ENCODE data around the gene PSAPL1. TPM values are rescaled to one million over a fixed set of nuclear protein-coding genes. Genes with fewer than 3 reads are reported as not detected.
A peak's percentile ranks its signal among the peaks of the same experiment; 100 is the strongest.

The PSAPL1 gene
- total RNA-seq, 1 experiment from 2014 or later: not detected

DNA sequence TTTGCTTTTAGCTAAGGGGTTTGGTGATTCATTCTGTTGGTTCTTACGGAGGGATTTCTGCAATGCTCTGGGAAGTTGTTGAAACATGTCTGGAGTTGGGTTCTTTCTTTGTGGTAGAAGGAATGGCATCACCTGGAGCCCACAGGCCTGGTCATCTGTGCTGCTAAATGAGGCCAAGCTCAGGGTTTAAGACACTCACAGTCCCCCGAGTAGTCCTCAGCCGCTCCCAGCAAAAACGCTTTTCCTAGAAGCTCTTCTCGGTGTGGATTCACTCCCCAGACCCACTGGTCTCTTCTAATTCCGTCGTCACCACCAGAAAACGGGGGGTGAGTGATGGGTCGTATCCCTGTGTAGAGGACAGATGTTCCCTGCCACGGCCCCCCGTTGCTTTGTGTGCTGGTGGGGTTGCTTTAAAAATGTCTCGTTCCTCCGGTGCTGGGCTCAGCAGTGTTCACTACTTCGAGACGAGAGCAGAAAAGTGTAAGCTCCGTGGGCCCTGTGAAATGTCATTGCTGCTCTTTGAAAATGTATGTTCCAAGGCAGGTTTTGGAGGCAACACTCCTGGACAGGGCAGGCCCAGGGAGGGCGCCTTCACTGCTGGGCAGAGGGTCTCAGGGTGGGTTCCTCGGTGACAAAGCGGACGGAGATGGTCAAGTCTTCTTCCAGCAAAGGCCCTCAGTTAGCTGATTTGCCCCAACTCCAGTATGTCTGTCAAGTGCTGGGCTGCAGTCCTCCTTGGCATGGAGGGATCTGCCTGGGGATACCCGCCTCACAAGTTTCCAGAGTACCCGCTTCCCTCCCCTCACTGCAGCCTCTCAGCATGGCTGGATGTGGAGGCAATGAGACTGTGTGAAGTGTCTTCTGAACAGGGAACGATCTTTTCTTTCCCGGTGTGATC lies 37.3 kb downstream of the PSAPL1 start:
- H3K36me3 Mint-ChIP-seq (ENCODE audit: insufficient read depth, unreplicated experiment): no peaks in the 10 kb centered on the region
- peaks cover 22% of the 10 kb centered on the region for H3K4me1 Mint-ChIP-seq (ENCODE audit: insufficient read depth, unreplicated experiment)
- POLR2A ChIA-PET: interaction anchor here (0.6 to 1.6 kb wide), 4 partner anchors 40 to 1213 kb away, joined by 3 to 5 read pairs (median 4); no protein-coding TSS in a partner anchor
- H3K9me3 Mint-ChIP-seq (ENCODE audit: unreplicated experiment): peaks cover 12% of the 10 kb centered on the region
- peak overlapping the region; percentile 15 for H3K4me3 Mint-ChIP-seq (ENCODE audit: unreplicated experiment)
- TF ChIP-seq, protein P1, sequence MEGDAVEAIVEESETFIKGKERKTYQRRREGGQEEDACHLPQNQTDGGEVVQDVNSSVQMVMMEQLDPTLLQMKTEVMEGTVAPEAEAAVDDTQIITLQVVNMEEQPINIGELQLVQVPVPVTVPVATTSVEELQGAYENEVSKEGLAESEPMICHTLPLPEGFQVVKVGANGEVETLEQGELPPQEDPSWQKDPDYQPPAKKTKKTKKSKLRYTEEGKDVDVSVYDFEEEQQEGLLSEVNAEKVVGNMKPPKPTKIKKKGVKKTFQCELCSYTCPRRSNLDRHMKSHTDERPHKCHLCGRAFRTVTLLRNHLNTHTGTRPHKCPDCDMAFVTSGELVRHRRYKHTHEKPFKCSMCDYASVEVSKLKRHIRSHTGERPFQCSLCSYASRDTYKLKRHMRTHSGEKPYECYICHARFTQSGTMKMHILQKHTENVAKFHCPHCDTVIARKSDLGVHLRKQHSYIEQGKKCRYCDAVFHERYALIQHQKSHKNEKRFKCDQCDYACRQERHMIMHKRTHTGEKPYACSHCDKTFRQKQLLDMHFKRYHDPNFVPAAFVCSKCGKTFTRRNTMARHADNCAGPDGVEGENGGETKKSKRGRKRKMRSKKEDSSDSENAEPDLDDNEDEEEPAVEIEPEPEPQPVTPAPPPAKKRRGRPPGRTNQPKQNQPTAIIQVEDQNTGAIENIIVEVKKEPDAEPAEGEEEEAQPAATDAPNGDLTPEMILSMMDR (IDR thresholded peaks at IDR 0.05; ENCODE audit: unreplicated experiment): no peak
- no TSS peak for BruUV-seq (replicated peaks)
- CTCF ChIA-PET: interaction anchor here (0.6 to 1.5 kb wide), 8 partner anchors 14 to 835 kb away, joined by 3 to 4 read pairs (median 3); no protein-coding TSS in a partner anchor
- peaks cover 17% of the 10 kb centered on the region for H3K27me3 Mint-ChIP-seq (ENCODE audit: insufficient read depth, unreplicated experiment)
- peak; percentile 79 for DNase-seq (ENCODE audit: unreplicated experiment)
- peak overlapping the region; percentile 76 for H3K27ac Mint-ChIP-seq (ENCODE audit: low read depth, unreplicated experiment)
- intact Hi-C loops (cut with micrococcal nuclease): no loop called here

DNA sequence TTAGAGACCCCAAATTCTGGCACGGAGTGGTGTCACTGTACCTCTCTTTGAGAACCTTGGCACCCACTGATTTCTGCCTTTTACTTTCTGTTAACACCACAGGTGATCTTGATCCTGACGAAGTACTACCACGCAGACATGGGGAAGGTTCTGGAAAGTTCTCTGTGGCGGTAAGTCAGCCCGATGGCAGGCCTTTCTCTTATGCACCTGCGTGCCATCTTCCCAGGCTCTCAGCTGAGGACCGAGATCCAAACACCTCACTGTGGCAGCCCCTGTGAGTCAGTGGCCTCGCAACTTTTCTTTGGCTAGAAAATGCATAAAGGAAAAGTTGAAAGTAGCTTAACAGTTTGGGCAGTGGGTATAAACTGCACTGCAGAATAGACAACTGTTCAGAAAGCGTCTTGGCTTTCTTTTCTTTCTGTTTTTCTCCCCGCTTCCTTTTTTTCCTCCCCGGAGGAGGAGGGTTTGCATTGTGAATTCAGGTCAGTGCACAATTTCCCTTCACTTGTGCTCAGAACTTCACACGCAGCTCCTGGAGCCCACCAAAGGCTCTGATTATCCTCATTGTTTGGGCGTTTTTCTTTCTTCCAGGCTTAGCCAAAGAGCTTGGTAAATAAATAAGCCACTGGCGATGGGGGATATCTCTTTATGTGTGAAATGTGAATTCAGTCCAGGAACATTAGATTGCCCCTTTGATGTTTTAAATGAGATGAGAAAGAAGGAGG lies 38.4 kb downstream of the PSAPL1 start:
- ChIA-PET CTCF (interaction anchor here (0.8 to 1.5 kb wide), 2 partner anchors 64 to 326 kb away, joined by 4 read pairs; no protein-coding TSS in a partner anchor), POLR2A (interaction anchor here (1.1 to 1.6 kb wide), 2 partner anchors 150 to 152 kb away, joined by 3 to 5 read pairs; no protein-coding TSS in a partner anchor)
- Mint-ChIP-seq H3K27me3 (ENCODE audit: insufficient read depth, unreplicated experiment) (peaks cover 14% of the 10 kb centered on the region), H3K36me3 (ENCODE audit: insufficient read depth, unreplicated experiment) (no peaks in the 10 kb centered on the region), H3K9me3 (ENCODE audit: unreplicated experiment) (peaks cover 12% of the 10 kb centered on the region), H3K4me1 (ENCODE audit: insufficient read depth, unreplicated experiment) (peaks cover 21% of the 10 kb centered on the region), H3K27ac (ENCODE audit: low read depth, unreplicated experiment) (peak overlapping the region; percentile 76), H3K4me3 (ENCODE audit: unreplicated experiment) (no peak overlapping the region)
- DNase-seq (ENCODE audit: unreplicated experiment): no peak
- intact Hi-C loops (cut with micrococcal nuclease): no loop called here
- TF ChIP-seq, protein P1 (IDR thresholded peaks at IDR 0.05; ENCODE audit: unreplicated experiment): no peak
- BruUV-seq (replicated peaks): no TSS peak

DNA sequence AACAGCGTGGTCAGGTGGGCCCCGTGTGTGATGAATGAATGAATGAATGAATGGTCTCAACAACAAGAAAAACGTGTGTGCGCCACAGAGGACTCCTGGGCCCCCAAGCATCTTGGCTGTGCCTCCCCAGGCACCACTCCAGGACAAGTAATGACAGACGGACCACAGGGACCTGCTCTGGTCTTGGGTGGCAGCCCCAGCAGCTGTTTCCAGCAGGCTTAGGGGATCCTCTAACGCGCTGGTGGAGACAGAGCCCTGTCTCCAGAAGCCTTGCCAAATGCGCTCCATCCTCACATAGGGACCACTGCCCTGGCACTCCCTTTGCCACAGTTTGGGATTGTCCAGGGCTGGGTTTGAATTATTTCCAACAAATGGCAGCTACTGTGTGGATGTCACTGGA lies 39.1 kb downstream of the PSAPL1 start:
- H3K27me3 Mint-ChIP-seq (ENCODE audit: insufficient read depth, unreplicated experiment): peaks cover 10% of the 10 kb centered on the region
- no TSS peak for BruUV-seq (replicated peaks)
- H3K36me3 Mint-ChIP-seq (ENCODE audit: insufficient read depth, unreplicated experiment): no peaks in the 10 kb centered on the region
- CTCF ChIA-PET: interaction anchor here (0.7 kb wide), 1 partner anchor 277 kb away, joined by 4 read pairs; no protein-coding TSS in a partner anchor
- peaks cover 5% of the 10 kb centered on the region for H3K9me3 Mint-ChIP-seq (ENCODE audit: unreplicated experiment)
- intact Hi-C loops (cut with micrococcal nuclease): no loop called here
- H3K4me3 Mint-ChIP-seq (ENCODE audit: unreplicated experiment): no peak overlapping the region
- TF ChIP-seq, protein P1 (IDR thresholded peaks at IDR 0.05; ENCODE audit: unreplicated experiment): no peak
- POLR2A ChIA-PET: no interaction called here
- DNase-seq (ENCODE audit: unreplicated experiment): no peak
- peaks cover 21% of the 10 kb centered on the region for H3K4me1 Mint-ChIP-seq (ENCODE audit: insufficient read depth, unreplicated experiment)
- no peak overlapping the region for H3K27ac Mint-ChIP-seq (ENCODE audit: low read depth, unreplicated experiment)
